Ecto neural progenitor cell (in vitro differentiated cells): Measurements from ENCODE around the gene LCN1.
A peak's percentile ranks its signal among the peaks of the same experiment; 100 is the strongest.
"Not testable (repeated sequence)": the region's sequence is repeated elsewhere in the genome, so short reads cannot be mapped to it uniquely, and the experiment has no call there.

Source experiments
- DNase-seq: peaks from one replicate; pipeline ENCODE4 v3.0.0-alpha.2; 2018; ENCODE audit warnings: low spot score

LCN1 gene

DNA sequence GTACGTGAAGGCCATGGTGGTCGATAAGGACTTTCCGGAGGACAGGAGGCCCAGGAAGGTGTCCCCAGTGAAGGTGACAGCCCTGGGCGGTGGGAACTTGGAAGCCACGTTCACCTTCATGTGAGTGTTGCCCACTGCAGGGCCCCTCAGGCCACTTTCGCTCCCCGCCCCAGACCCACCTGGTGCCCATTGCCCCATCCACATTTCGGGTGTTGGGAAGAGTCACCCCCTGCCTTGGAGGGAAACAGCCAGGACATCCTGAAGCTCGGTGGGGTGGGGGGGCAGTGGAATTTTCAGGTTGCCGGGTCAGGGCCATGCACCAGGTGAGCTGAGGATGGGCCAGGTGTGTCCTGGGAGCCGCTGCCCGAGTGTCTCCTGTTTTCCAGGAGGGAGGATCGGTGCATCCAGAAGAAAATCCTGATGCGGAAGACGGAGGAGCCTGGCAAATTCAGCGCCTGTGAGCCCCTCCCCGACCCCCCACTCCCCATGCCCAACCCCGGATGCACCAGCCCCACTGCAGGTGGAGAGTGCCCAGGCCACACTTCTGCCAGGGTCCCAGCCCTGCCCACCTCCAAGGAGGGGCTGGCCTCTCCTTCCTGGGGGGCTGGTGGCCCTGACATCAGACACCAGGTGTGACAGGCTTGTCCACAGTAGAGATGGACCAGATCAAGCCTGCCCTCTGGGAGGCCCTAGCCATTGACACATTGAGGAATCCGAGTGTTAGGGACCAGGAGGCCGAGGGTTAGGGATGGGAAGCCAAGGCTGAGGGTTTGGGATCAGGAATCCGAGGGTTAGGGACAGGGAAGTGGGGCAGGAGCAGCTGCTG, 25.8 kb downstream of the LCN1 start:
- DNase-seq, result not testable (repeated sequence)

DNA sequence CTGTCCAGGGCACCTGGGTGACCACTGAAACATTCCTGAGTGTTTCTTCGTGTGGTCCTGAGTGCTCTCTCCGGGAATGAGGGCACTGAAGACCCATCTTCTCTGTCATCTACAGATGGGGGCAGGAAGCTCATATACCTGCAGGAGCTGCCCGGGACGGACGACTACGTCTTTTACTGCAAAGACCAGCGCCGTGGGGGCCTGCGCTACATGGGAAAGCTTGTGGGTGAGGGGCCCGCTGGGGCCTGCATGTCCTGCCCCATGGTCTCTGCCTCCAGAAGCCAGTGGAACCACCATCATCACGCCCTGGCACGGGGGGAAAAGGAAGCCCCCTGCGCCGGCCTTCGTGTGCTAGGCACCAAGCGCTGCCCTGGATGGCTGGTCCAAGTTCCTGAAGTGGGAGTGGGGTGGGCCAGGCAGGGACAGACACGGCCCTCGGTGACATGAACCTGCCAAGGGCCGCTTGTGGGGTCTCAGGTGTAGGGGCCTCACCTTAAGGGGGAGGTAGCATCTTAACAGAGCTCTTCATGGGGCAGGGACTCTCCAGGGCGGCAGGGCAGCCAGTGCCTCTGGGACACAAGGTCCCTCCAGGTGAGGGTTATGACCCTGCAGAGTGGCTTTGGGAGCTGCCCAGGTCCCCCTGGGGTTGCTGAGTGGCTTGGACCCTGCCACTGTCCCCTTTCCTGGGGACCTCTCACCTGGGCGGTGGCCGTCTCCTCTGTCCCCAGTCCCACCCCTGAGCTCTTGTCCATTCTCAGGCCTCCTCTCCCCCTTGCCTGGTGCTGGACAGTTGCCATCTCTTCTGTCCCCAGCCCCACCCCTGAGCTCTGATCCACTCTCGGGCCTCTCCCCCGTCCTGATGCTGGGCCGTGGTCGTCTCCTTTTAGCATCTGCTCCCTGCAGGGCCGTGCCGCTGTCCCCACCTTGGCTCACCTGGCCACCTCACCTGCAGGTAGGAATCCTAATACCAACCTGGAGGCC, 26.8 kb downstream of the LCN1 start:
- peak; percentile 34 for DNase-seq

DNA sequence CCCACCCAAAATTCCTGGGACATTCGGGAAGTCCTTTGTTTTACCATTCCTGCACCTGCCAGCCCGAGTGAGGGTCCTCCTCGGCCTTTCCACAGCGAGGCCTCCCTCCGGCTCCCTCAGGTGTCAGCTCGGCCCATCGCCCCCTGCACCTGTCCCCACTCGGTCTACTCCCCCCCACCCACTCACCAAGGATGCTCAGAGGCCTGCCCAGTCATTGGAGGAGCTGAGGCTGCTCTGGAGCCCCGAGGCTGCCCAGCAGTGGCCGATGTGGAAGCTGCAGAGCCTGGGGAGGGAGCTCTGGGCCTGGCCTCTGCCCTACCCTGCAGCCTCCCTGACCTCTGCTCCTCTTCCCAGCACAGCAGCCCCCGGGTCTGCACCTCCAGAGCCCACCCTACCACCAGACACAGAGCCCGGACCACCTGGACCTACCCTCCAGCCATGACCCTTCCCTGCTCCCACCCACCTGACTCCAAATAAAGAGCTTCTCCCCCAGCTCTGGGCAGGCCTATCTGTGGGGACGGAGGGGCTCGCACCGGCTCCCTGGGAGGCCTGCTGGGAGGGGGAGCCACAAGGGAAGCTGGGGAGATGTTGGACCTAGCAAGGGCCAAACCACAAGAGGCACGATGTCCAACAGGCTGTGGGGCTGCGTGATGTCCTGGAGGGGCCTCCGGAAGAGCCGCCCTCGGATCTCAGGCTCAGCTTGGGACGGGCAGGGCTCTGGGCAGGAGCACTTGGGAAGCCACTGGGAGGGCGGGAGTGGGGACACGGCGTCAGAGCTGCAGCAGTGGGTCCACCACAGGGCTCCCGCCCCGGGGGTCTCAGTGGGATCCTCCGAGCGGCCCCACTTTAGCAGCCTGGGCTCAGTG, 28.5 kb downstream of the LCN1 start:
- peak; percentile 45 for DNase-seq

DNA sequence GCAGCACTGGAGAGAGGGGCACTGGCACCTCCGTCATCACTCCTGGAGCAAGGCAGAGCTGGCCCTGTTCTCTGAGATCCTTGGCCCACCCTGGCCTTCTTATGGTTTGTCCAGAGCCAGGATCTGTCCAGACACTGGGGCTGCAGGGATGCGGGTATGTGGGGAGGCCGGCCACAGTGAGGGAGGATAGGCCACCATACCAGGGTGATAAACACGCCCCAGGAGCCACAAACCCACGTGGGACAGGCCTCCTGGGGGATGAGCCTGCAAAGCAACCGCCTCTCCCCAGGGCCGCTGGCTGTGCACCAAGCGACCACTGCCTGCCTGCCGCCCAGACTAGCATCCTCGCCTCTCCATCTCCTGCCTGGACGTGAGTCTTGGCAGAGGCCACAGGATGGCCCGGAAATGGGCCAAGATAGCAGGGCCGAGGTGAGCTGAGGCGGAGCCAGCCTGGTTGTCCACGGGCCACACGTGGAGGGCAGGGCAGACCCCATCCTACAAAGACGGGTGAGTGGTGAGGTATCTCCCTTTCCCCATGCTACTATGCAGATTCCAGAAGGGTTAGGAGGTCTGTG, 29.2 kb downstream of the LCN1 start:
- no peak for DNase-seq

DNA sequence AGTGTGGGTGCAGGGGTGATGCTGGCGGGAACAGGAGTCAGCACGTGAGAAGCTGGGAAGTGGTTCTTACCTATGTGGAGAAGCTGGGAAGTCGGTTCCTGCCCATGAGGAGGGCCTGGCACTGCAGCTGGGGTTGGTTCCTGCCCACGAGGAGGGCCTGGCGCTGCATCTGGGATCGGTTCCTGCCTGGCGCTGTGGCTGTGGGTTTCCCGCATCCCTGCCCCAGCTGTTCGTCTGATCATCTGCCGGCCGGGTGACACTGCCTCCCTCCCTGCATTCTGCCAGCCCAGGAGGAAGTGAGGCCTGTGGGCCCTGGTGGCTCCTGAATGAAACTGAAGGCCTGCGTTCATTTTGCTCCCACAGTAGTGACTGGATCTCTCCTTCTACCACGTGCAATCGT, 29.8 kb downstream of the LCN1 start:
- DNase-seq, result peak; percentile 39

DNA sequence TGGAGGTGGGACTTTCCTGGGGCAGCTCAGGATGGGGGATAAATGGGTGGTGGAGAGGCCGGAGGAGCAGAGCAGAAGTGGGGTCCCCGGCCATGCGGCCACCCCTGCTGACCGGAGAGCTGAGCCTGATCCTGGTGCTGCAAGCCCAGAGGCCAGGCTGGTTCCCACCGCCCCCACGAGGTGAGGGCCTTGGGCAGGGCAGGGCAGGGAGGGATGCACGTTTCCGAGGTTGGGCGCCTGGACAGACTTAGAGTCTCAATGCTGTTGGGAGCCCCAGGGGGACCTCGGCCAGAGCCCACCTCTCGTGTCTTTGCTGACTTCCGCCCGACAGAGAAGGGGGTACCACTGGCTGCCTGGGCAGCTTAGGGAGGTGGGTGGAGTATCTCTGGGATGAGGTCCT, 30.2 kb downstream of the LCN1 start:
- DNase-seq, result peak; percentile 41

DNA sequence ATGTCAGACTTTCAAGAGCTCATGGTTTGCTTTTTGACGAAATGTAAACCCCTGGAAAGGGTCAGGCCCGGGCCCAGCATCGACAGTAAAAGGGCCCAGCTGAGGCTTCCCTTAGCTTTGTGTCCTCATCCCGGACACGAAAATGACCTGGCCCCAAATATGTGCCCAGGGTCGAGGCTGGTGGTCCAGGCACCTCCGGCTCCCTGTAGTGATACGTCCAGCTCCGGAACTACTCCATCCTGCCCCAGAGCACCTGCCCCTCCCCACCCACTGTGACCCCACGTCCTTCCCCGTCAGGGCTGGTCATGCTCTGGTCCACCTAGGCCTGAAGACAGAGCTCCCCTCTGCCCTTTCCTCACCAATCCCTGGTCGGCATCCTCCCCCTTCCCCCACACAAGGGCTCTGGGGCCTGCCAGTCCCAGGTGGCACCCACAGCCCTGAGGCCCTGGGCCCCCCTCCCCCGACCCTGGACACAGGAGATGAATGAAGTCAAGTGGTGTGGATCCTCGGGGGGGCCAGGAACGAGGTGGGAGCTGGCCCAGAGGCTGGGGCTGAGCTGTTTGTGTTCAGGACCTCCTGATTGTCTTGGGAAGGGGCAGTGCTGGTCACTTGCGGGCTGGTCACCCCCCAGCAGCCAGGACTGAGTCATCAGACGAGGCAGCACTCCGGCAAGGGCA, 30.9 kb downstream of the LCN1 start:
- DNase-seq, result peak; percentile 41

DNA sequence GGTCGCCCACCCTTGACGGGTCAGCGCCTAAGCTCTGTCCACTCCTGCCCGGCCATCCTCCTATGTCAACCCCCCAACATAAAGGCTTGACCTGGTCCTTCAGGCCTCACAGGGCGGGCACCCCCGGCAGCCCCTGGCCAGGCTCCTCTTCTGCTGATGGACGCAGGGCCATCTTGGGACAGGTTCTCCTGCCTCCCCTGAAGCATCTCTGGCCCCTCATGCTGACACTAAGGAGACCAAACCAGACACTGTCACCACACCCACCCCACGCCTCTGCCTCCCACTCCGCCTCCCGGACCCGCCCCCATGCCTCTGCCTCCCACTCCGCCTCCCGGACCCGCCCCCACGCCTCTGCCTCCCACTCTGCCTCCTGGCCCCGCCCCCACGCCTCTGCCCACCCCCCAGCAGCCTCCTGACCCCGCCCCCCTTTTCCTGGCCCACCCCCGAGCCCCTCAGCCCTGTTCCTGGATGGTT, 31.5 kb downstream of the LCN1 start:
- peak; percentile 47 for DNase-seq

DNA sequence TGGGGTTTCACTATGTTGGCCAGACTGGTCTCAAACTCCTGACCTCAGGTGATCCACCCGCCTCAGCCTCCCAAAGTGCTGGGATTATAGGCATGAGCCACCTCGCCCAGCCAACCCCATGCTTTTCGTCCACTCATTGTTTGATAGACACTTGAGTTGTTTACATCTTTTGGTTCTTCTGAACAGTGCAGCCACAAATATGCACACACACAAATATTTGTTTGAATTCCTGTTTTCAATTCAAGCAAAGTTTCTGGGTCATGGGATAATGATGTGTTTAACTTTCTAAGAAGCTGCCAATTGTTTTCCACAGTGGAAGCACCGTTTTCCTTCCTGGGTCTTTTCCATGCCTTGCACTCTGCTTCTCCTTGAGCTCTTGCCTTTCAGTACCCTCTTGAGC, 33.5 kb downstream of the LCN1 start:
- DNase-seq, result no peak

DNA sequence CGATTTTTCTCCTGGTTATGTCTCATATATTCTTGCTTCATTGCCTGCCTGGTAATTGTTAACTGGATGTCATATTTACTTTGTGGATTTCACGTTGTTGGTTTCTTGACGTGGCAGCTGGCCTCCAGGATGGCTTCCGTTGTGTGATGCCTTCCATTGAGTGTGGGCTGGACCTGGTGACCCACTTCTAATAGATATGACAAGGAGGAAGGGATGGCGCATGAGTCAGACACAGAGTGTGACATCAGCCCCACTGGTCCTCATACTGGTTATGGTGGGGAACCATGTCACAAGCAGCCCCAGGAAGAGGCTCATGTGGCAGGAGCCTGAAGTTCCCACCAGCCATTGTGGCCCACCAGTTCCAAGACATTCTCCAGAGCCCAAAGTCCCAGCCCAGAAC, 34.0 kb downstream of the LCN1 start:
- DNase-seq, result no peak

DNA sequence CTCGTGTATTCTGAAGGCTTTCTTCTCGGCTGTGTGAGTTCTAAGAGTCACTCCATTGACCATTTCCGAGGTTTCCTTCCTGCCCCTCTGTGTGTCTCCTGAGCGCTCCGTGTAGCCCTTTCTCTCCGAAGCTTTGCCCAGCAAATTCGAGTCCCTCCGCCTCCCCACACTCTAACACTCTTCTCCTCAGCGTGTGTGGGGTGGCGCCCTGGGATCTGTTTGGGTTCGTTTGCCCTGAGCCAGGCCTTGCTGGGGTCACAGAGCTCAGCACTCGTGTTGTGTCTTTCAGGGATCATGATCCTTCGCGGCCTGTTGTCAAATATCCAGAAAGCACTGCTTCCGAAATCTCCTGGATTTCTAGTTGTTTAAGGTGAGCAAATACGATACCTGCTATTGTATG, 34.7 kb downstream of the LCN1 start:
- no peak for DNase-seq

DNA sequence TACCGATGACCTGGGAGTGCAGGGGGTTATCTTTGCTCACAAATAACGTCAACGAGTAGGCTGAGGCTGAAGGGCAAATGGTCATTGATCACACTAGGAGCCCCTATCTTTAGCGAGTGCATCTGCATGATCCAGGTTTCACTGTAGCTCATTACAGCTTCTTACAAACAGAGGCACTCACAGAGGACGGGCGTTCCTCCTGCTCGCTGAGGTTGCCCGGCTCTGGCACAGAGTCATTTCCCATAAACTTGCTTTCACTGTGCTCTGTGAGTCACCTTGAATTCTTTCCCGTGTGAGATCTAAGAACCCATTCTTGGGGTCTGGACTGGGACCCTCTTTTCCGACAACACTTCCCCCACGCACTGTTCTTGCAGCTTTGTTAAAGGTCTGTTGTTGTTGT, 38.4 kb downstream of the LCN1 start:
- peak; percentile 32 for DNase-seq

DNA sequence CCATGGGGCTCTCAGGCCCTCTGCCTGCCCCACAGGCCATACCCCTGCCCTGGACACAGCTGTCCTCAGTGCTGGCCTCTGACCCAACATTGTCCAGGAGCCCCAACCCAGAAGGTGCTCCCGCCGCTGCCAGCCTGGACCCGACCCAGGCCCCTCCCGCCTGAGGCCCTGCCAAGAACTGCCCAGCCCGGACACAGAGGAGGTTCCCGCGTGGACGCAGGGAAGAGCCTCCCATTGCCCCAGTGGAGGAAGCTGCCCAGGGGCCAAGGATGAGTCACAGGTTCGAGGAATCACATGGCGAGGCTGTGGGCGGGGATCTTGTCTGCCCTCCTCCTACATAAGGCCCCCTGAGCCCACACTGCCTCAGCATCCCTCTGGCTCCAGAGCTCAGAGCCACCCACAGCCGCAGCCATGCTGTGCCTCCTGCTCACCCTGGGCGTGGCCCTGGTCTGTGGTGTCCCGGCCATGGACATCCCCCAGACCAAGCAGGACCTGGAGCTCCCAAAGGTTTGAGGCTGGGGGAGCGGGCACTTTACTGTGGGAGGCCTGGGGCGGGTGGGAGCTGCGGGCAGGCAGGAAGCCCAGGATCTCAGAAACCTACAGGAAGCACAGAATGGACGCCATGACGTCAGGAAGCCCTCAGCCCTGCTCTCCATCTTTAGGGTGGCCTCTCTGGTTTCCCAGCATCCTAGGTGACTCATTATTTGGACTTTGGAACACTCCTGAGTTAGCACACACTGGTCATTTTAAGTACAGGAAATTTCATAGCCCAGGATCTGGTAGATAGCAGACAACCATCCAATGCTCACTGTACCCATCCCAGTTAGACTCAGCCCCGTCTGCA, 40.4 kb downstream of the LCN1 start, which contains the start of gene PAEP:
Gene PAEP (plus strand): TSS at position 366 of the 844 bp plus-strand sequence.
- DNase-seq, result peak; percentile 32

DNA sequence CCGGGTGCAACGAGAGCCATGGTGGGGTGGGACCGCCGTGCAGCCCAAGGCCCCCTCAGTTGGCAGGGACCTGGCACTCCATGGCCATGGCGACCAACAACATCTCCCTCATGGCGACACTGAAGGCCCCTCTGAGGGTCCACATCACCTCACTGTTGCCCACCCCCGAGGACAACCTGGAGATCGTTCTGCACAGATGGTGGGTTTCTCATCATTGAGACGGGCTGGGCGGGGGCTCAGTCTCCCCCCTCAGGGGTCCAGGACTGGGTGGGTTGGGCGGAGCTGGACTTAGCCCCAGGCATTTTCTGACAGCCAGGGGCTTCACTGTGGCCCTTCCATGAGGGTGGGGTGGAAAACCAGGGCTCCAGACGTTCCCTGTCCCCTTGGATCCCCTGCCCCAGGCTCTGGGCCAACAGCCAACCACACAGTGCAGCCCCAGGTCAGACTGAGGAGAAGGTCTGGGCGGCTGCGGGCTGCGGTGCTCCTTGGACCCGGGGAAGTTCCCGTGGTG, 41.0 kb downstream of the LCN1 start:
- peak; percentile 31 for DNase-seq

DNA sequence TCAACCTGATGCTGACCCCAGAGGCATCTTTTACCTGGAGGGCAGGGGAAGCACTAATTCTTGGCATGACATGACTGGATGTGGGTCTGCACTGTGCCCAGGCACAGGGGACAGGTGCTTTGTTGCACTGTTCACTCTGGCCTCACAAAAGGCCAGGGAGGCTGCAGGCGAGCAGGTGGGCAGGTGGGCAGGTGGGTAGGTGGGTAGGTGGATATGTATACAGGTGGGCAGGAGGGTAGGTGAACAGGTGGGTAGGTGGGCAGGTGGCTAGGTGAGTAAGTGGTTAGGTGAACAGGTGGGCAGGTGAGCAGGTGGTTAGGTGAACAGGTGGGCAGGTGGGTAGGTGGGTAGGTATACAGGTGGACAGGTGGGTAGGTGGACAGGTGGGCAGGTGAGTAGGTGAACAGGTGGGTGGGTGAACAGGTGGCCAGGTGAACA, 41.8 kb downstream of the LCN1 start:
- DNase-seq, result peak; percentile 36

DNA sequence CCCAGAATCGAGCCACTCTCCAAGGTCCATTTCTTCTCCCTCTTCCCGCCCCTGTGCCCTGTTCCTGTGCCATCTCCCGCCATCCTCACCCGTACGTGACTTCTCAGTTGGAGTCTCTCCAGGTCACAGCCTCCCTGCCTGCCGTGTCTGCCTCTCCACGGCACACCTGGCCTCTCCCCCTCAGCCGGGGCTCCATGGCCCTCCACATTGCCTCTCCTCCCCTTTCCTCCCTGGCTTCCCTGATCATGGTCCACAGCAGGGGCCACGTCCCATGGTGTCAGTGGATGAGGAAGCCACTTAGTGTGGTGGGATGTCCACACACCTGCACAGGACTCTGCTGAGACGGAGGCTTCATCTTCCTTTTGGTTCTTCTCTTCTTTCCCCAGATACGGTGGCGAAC, 42.6 kb downstream of the LCN1 start:
- DNase-seq, result no peak

DNA sequence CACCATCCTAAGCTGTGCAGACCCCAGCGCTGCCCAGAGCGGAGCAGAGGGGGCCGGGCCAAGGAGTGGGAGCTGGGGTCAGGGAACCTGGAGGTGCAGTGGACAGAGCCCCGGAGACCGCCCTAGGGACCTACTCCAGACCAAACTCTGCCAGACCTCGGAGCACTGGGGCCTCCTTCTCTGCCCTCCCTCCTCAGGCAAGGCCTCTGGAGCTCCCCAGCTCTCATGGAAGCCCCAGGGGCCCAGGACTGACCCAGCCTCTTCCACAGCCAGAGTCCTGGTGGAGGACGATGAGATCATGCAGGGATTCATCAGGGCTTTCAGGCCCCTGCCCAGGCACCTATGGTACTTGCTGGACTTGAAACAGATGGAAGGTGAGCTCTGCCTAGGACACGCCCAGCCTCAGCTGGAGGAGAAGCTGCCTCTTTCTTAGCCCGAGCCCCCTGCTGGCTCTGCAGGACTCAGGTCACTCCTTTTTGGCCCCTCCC, 43.9 kb downstream of the LCN1 start:
- no peak for DNase-seq

DNA sequence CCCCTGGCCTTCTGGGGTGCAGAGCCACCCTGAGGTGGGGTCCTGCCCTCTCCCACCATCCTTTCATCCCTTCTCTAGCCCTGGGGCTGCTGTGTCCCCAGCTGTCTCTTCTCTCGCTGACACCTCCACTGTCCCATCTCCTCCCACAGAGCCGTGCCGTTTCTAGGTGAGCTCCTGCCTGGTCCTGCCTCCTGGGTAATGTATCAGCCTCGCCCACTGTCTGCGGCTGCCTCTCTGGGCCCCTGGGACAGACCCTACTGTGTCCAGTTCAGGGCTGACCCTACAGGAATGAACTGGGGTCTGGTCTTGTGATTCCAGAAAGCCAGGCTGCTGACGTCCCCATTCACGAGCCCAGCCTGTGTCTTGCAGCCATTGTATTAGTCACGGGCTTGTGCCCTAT, 44.4 kb downstream of the LCN1 start:
- DNase-seq, result no peak

DNA sequence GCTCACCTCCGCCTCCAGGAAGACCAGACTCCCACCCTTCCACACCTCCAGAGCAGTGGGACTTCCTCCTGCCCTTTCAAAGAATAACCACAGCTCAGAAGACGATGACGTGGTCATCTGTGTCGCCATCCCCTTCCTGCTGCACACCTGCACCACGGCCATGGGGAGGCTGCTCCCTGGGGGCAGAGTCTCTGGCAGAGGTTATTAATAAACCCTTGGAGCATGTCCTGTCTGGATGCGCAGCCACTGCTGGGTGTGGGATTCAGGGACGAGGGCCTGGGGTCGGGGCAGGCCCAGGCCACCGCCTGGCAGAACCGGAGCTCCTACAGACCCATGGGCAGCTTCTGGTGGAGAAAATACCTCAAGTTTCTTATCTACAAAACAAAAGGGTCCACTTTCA, 45.3 kb downstream of the LCN1 start:
- no peak for DNase-seq
